Activated CD4-positive, CD25-positive, alpha-beta regulatory T cell treated with anti-CD3 and anti-CD28 coated beads, Interleukin-2, amount 50 U/mL, for 16 hours (primary cell): ENCODE results near the gene UNC13B.

Source experiments
- DNase-seq: peaks from one replicate; pipeline ENCODE4 v3.0.0-alpha.2; 2020; ENCODE audit warnings: low read depth, low spot score

The UNC13B gene

DNA sequence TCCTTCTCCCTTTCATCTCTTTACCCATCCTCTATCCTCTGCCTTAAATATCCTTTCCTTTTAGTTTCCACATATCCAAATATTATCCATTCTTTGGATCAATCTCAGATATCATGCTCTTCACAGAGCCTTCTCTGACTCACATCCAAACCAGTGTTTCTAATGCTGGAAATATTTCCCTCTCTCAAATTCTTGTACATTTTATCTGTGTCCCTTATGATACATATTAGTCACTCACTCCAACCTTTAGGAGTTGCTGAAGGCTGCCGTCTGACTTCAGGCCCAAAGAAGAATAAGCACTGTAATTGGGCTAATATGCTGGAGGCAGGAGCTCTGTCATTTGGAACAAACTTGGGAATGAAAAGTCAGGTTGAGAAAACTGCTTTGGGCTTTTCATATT, 171.7 kb downstream of the UNC13B start:
- no peak for DNase-seq

DNA sequence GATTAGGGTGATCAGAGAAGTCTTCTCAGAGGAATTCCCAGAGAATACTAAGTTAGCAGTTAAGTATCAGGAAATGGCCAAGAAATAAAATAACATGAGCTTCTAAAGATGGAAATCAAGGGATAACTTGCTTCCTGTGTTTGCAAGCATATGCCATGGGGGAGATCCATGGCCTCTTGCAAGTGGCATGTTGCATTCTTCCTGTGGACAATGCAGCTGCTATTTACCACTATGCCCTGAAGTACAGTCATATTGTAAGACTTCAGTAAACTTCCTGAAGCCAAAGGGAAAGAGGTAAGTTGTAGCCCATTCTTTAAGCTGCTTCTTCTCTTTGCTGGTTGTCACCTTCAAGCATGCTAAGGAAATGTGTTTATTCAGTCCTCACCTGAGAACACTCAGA, 173.4 kb downstream of the UNC13B start:
- no peak for DNase-seq

DNA sequence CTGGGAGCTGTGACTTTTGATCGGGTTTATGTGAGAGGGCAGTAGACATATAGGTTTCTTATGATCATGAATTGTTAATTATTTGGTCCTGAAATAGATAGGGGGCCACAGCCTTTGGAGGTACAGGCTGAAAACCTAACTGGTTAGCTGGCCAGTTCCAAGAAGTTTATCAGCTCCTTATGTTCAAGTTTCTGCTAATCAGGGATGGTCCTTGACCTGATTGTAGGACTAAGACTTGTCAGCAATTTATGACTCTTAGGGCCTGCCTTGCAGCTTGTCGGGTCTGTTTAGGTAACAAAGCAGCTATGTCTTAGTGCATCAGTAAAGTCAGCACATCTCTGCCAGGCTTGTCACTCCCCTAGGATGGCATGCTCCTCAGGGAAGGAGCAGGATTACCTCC, 176.3 kb downstream of the UNC13B start:
- no peak for DNase-seq

DNA sequence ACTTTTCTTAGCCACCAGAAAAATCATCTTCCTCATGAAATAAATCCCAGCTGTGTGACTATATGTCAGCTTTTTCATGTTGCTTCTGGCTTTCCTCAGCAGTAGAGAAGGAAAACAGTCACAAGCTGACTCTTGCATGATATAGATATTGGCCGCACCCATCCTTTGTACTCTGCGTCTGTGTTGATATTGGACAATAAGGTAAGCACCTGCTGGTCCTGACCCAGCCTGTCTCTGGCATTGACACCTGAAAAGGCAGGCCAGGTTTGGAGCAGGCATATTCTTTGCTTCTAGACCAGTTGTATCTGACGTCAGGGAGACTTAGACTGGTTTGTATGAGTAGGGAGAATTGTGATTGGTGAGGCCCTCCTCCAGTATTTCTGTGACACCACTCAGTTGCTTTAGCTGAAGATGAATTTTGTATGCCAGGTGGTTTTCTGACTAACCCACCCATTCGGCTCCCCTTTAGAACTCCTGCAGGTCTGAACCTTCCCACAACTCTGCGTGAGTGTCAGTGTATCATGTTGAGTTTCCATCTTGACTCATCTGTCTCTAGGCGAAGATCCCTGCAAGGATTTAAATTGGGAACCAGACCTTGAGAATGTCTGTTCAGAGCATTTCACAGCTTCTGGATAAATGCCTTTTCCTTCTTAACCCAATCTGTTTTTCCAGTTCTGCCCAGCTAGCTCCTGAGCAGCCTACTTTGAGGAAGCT, 176.9 kb downstream of the UNC13B start:
- DNase-seq, result no peak

DNA sequence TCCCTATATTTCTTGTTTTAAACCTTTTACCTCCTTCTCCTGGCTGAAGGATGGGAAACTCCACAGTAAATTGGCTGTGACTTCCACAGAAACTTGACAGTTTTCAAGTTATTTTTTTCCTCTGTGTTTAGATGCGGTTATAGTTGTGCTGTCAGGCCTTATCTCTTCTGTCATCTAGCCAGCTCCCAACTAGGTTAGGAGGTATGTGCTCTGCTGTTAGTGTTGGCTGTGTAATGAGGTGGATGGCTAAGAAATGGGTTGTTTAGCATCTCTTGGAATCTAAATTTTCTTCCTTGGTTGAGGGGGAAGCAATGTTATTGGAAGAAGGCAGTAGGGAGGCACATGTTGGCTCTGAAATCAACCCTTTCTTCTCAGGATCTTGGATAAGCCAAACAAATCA, 178.2 kb downstream of the UNC13B start:
- DNase-seq, result no peak

DNA sequence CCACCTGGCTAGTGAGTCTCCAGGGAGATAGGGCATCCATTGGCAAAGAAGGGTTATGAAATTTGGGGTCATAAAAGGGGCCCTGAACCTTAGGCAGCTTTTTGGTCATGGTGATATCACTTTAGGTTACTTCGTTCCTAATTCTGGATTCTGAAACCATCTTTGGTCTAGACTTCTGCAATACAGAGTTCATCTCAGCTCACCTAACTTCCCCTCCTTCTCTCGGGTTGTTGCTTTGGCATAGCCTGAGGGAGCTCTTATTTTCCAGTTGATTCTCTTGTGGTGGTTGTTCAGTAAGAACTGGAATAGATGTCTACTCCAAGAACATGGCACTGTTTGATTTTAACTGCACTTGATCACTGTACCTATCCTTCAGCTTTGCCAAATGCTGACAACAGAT, 179.2 kb downstream of the UNC13B start:
- no peak for DNase-seq

DNA sequence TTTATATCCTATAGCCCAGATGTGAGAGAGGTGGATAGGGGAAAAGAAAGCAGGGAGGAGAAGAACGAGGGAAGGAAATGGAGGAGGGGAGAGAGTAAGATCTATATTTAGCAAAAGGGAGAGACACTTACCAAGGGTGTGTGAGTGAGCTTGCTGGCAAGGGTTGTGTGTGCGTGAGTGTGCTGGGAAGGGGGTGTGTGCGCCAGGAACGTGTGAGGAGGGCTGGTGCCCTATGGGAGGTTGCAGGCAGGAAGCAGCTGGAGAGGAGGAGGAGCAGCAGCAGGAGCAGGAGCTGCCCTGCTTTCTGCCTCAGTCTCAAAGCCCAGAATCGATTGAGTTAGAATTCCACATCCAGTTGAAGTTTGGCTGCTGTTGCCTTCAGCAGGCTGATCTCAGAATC, 179.8 kb downstream of the UNC13B start:
- DNase-seq, result no peak

DNA sequence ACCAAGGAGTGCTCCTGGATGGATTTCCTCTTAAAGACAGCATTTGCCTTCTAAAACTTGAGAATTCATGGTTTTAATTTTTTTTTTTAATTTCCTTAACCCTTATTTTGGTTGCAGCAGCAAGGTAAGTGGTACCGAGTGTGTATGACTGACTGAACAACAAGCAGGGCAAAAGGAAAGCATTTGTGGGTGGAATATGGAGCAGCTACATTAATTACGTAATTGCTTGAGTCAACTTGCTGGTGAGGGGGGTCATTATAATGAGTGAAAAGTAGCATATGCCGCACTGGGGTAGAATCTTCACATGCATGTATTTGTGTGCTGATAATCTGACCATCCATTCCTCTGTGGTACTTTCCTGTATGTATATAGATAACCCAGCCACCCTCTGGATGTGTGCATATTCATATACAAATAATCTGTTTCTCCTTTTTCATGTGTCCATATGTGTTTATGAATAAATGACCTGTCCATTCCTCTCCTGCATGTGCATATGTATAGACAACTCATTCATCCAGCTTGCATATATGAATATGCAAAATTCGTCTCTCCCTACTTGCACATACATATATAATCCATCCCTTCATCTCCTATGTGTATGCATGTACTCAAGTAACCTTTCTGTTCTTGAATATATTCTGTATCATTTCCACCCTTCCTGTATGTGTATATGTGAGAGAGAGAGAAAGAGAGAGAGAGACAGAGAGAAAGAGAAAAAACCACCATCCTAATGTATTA, 180.6 kb downstream of the UNC13B start:
- no peak for DNase-seq

DNA sequence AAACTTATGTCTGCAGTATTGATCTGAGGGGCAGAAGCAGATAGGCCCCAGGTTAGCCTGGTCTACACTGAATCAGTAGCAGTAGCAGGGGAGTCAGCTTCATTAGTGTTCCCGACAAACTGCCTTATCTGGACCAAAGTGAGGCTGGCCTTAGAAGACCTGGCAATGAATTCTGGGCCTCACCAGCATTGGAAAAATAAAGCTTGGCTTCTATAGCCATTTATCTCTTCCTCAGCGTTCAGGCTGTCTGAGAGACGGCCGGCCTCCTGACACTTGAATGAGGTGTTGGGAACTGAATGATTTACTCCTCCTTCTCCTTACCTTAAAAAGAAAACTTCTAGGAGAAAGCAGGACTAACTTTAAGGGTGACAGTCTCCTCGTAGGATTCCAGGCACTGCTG, 186.3 kb downstream of the UNC13B start:
- DNase-seq, result no peak

DNA sequence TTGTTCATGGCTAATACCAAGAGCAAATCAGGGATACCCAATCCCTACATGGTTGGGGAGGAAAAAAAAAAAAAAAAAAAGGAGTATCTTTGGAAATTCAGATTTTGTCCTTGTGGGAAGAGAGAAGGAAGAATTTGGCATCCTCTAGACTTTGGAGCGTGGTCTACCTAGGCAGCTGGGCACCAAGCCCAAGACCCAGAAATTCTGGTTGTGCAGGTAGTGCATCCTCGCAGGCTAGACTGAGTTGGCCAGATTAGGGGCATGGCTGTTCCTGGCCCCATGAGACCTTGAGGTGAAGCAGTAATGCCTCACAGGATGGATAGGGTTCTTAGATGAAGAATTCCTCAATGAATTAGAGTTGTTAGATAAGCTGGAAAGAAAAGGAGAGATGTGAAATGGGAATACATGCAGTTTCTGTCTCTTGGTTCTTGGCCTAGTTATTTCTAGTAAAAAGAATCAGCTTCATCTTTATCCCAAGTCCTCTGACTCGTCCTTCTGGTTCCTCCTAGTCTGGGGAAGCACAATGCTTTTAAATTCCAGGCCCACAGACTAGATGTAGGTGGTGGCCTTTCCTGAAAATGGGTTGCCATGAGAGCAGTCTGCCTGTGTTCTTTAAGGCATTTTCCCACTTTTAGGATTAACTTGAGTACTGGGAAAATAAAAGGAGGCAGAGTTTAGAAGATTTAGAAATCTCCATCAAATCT, 187.6 kb downstream of the UNC13B start:
- no peak for DNase-seq

DNA sequence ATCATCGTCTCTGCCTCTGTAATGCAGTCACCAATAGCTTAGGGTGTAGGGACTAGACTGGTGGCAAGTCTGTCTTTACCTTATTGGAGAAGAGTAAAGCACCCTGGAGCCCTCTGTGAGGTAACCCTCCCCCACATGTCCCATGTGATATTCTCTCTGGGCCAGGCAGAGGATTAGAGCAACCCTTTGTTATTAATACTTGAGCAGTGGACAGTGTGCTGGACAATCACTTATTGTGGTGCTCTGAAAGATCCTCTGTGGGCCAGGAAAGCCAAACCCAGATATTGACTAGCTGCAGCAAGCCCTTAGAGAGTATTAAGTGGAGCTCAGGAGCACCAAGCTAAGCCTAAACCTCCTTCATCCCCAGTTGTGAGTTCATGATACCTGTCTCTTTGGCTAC, 188.4 kb downstream of the UNC13B start:
- no peak for DNase-seq

DNA sequence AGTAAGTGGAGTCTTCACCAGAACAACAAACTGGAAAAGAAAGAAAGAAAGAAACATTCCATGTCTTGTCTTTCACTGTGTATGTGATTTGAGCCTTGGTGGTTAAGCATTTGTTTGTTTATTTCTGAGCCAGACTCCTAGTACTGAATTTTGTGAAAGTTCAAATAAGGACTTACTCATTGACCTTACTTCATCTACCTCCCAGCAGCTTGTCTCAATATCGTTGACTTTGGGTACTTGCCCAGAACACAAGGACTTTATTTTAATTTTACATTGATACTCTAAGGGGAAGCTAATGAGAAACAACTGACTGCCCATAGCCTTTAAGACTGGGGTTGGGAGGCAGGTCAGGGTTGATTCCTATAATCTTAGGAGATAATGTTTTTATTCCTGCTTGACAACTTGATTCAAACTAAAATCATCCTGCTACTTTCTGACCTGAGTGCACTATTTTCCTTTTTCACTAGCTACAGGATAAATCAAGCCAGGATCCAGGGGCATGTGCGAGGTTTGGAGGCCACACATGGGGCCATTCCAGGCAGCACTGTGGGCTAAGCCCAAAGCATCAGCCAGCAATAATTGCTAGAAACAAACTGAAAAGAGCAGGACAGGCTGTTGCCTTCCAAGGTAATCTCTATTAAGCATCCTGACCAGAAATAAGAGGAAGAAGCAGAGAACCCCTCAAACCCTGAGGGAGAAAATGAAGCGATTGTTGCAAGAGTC, 189.2 kb downstream of the UNC13B start:
- no peak for DNase-seq

DNA sequence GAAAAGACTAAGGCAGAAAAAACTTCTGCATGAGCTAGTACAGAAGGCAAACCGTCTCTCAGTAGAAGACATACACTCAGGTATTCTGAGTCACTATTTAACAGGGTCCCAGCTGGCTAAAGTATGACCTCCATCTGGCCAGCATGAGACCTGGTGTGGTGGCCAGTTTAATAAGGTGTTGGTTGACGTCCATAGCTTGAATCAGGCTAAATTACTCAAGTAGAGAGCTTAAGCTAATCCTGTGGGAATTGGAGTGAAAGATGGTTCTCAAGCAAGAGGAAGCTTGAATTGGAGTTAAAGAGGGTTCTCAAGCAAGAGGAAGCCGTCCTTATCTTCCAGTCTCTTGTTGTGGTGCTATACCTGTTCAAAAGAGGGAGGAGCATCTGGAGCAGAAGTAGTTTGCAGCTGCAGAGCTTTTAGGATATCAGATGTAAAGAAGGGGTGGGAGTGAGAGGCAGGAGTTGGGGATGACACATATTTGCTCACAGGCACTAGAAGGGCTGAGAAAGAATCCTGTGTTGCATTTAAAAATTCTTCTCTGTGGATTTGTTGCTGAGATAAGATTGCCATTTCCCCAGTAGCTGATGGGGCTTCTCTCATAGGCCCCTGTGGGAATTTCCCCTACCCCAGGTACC, 192.0 kb downstream of the UNC13B start:
- no peak for DNase-seq

DNA sequence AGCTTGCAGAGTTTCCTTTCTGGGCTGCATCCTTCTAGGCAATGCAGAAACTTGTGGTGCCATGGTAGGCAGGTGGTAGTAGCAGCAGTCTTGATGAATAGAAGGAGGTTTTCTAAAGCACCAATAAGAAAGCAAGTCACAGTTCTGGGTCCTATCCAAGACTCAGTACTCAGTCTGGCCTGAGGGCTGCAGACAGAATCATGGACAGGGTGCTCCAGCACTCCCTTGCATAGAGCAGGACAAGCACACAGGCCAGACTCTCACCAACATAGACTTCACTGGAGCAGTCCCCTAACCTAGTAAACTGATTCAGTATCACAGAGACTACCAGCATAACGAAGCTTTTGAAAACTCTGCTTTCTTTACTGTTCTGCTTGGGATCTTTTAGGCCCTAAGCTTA, 194.1 kb downstream of the UNC13B start:
- no peak for DNase-seq

DNA sequence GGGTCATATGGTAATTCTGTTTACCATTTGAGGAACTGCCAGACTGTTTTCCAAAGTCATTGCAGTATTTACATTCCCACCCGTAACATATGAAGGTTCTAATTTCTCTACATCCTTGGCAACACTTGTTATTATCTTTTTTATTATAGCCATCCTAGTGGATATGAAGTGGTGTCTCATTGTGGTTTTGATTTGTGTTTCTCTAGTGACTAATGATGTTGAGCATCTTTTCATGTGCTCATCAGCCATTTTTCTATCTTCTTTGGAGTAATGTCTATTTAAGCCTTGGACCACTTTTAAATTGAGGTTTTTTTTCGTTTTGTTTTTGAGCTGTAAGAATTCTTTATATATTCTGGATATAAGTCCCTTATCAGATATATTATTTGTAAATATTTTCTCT, 195.3 kb downstream of the UNC13B start:
- DNase-seq, result no peak

DNA sequence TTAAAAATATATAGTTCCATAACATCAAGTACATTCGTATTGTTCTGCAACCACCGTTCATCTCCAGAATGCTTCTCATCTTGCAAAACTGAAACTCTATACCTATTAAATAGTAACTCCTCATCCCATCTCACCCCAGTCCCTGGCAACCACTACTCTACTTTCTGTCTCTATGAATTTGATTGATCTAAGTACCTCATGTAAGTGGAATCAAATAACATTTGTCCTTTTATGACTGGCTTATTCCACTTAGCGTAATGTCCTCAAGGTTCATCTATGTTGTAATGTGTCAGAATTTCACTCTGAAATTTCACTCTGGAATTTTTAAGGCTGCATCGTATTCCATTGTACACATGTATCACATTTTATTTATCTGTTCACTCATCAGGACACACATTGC, 196.0 kb downstream of the UNC13B start:
- DNase-seq, result no peak

DNA sequence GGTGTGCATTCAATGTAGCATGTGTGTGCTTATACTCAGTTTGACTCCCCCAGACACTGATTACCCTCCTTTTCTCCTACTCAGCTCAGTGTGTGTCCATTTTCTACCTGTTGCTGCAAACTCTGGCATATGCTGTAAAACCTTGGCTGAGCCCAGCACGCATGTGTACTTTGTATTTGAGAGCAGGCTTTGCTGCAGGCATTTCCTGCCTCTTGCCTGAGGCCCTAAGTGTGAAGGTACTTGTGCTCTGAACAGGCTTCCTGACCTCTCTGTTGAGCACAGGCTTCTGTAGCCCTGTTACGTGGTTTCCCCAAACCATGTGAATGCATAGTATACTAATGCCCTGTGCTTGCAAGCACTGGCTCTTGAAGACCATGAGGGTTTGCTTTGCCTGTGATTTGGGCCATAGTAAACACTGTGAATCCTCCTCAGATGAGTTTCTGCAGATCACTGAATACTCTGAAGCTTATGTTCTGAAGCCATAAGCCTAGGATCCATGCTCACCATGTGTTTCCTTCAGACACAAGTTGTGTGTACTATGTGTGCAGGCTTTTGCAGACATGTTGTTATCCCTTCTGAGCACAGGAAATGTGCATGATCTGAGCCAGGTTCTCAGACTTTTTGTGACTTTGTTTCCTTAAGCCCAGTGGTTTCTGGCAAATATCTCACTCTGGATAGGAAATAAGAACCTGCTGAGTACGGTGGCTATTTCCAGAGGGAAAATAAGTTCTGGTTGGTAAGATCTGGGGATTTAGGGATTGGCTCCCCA, 203.2 kb downstream of the UNC13B start:
- DNase-seq, result no peak

DNA sequence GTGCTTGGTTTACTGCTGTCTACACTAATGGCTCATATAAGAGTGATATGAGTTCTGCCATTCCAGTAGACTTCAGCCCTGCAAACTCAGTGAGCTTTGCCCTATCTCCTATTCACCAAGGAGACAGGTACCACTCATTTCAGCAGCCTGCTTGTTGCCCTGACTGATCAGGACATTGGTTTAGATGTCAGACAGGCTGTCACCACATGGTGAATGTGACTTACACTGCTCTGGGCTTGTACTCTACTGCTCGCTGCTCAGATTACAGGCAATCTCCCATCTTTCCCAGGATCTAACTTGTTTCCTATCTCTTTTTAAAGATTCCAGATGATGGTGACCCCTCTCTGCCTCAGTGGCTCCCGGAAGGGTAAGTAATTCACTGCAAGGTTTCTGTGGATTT, 204.8 kb downstream of the UNC13B start:
- DNase-seq, result no peak

DNA sequence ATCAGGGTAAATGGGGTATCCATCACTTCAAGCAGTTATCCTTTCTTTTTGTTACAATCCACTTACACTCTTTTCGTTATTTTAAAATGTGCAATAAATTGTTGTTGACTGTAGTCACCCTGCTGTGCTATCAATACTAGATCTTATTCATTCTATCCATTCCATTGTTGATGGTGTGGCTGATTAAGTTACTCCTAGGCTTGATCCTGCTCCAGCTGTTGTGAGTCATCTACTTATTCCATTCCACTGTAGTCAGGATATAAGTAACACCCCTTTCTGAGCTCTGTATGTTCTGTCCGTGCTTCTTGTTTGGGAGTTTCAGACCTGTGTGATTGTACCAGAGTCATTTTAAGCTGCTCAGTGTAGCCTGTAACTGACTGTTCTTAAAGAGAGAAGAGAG, 205.6 kb downstream of the UNC13B start:
- DNase-seq, result no peak

DNA sequence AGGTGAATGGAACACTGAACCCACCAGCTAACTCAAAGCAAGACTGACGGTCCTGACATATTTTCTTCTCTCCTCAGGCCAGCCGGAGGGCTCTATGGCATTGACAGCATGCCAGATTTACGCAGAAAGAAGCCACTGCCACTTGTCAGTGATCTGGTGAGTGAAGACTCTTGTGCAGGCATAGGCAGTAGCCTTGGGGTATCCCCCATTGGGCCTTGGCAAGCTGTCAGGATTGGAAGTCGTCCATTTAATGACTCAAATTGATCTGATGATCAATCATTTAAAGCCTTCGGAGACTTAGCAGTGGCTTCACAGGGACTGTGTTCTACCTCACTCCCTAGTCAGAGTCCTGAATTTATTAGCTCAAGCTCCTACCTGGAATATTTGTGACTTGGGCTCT, 208.4 kb downstream of the UNC13B start:
- DNase-seq, result no peak

DNA sequence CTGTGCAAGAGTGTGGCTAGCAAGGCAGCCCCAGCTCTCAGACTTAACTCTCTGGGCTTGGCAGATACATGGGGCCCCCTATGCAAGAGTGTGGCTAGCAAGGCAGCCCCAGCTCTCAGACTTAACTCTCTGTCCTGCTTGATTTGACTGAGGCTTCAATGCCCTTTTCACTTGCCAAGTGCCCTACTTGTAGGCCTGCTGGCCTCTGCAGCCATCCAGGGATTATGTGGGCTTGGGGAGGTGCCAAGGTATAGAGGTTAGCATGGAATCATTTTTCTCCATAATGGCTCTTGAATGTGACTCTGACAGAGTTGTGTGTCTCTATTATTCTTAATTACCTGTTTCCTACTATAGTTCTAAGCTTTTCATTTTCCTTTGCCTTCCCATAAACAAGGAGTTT, 212.6 kb downstream of the UNC13B start:
- no peak for DNase-seq
